Gastroesophageal sphincter (tissue), 3 donors: ENCODE results near the gene CCPG1.
A peak's percentile ranks its signal among the peaks of the same experiment; 100 is the strongest.

Source experiments
- CTCF ChIP-seq, 4 experiments: fragments of 200-600 bp in 2 of 4; fragments of 450-650 bp in 2 of 4; sonication (generic) in 1 of 4; IDR thresholded peaks; one replicate each; pipeline ENCODE4 v1.5.1; 2017 to 2019; ENCODE audit warnings: antibody characterized with exemption in 4 of 4, mild to moderate bottlenecking in 2 of 4, moderate library complexity in 2 of 4
- EP300 ChIP-seq: sonication (generic); formaldehyde crosslinking; IDR thresholded peaks from one replicate; pipeline ENCODE4 v1.6.1; 2017; ENCODE audit warnings: antibody characterized with exemption, mild to moderate bottlenecking
- POLR2AphosphoS5 ChIP-seq: sonication (generic); formaldehyde crosslinking; IDR thresholded peaks from one replicate; pipeline ENCODE4 v1.6.1; 2017; ENCODE audit warnings: antibody characterized with exemption

GRCh38 chr15:55434989-55435825 is 27.0 kb upstream of the CCPG1 start:
- TF ChIP-seq CTCF (IDR thresholded peaks at IDR 0.05) (peak; percentile 24 to 52 (median 37)), EP300 (no peak), POLR2AphosphoS5 (no peak)
